ENCODE data around the gene SCUBE1.
A peak's percentile ranks its signal among the peaks of the same experiment; 100 is the strongest.

SCUBE1 gene

DNA sequence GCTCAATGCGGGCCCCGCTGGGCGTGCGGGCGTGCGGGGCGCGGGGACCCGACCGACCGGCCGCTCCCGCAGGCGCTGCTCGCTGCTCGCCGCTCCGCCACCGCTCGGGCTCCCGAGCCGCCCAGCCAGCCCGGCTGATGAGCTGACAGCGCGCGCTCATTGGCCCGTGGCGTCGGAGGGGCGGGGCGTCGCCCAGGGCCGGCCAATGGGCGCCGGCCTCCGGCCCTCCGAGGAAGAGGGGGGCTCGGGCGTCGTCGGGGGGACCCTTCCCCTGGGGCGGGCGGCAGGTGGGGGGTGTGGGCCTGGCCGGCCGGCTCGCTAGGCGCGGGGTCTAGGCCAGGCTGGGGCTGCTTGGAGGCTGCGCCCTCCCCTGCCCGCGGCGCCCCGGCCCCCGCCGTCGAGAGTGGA is at the start of gene SCUBE1:
SCUBE1 (minus strand) TSS at position 111 of the 408 bp plus-strand sequence. CDS start 111 bp downstream, outside the sequence.
- no peak for DNase-seq (ENCODE audit: low read depth, low spot score)
- H3K27ac ChIP-seq, result no peak within 1 kb of the TSS

DNA sequence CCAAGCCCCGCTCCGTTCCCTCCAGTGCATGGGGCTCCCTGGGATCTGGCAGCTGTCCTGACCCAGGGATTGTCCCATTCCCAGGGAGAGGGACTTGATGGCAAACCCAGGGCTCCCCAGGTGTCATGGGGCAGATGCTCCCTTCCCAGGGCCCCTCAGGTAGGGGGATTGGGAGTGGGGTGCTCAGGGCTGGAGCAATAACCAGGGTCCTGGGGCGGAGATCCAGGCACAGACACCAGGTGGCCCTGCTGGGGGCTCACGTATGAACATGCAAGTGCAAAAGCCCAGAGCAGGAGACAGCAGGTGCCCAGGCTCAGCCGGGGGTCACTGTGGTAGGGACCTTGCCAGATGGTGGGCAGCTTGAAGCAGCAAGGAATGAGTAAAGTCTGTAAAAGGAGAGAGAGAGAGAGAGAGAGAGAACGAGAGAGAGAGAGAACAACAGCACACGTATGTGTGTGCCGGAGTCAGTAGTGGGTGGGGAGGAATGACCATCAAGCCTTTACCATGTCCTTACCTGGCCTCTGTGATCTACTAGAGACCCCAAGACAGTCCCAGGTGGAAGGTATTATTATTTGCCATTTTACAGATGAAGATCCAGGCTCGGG is 49.3 kb upstream of the SCUBE1 start:
- no peak for DNase-seq (ENCODE audit: low read depth, low spot score)
- H3K27ac ChIP-seq, result no peak overlapping the region

DNA sequence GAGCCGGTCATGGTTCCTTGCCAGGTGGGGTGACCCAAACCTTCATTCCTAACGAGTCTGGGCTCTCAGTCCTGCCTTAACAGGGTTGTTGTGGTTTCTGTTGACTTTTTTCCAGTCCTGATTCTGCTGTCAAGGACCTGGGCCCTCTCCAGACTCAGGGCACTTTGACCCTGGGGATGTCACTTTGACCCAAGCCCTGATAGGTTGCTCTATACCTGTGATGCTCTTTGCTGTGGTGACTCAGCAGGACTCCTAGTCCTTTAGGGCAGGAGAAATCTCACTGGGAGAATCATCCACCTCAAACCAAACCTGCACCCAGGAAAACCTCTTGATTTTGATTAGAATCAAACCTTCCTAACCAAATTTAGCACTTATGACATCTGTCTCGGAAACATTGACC is 48.1 kb upstream of the SCUBE1 start:
- H3K27ac ChIP-seq, result no peak overlapping the region
- DNase-seq (ENCODE audit: low read depth, low spot score), result no peak

DNA sequence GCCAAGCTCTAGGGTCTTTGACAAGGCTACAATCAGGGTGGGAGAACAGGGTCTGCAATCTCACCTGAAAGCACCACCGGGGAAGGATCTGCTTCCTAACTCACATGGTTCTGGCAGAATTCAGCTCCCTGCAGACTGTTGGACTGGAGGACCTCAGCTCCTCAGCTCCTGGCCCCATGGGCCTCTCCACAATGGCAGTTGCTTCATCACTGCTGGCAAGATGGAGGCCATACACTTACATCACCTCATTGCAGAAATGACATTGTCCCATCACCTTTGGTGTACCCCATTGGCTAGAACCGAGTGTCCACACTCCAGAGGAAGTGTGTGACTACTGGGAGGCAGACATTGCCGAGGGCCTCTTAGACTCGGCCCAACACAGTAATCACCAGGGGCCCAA is 47.7 kb upstream of the SCUBE1 start:
- no peak for DNase-seq (ENCODE audit: low read depth, low spot score)
- no peak overlapping the region for H3K27ac ChIP-seq

DNA sequence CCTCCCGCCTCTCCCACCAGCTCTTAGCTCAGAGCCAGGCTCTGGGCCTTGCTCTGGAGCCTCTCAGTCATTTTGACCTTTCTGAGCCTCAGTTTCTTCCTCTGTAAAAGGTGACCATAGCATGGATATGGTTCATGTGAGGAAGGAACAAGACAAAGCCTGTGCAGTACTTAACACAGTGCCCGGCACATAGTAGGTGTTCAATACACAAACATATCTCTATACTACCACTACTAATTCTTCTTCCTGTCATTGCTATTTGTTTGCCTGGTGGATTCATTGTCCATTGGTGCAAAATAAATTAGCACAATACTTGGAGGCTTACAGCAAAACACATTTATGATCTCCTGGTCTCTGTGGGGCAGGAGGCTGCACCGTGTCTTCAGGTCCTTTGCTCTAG is 47.0 kb upstream of the SCUBE1 start:
- DNase-seq (ENCODE audit: low read depth, low spot score), result no peak
- no peak overlapping the region for H3K27ac ChIP-seq

DNA sequence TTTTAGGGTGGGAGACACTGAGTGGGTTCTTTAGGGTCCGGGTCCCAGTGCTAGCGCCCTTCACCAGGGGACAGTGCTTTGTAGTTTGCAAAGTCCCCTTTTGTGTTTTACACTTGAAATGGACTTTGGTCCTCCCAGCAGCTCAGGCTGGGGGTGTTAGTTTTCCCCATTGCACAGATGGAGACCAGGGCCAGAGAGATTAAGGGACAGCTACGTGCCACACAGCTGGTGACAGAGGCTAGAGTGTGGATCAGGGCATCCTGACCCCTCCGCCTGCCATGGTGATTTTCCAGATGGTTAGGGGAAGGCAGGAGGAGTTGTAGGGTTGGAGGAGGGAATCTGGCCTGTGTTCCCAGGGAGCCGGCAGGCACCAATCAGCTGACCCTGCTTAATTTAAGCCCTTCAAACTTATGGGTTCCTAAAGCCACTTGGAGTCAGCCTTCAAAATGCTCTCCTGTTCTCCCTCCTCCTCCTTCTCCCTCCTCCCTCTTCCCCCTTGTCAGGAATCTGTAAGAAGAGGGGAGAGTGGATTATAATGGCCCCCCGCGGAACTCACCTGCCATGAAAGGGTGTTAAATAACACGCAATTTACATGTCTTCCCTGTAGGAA is 46.2 kb upstream of the SCUBE1 start:
- no peak overlapping the region for H3K27ac ChIP-seq
- no peak for DNase-seq (ENCODE audit: low read depth, low spot score)

DNA sequence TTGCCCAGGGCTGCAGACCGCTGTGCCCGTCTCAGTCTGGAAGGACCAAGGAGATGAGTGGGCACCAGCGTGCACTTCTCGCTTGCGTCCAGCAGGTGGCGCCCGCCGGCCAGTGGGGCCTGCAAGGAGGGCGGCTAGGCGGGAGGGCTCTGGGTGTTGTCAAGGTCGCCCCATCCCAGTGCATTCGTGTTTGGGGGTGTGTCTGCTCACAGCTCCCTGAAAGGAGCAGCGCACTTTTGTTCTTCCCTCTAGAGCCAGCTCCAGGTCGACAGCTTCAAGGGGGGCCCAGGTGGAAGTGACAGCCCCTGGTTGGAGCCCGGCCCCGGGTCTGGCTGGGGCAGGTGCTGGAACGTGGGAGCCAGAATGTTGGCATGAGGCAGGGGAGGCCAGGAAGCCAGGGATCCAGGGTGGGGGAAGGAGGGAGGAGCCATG is 45.3 kb upstream of the SCUBE1 start:
- no peak for DNase-seq (ENCODE audit: low read depth, low spot score)
- H3K27ac ChIP-seq, result no peak overlapping the region

DNA sequence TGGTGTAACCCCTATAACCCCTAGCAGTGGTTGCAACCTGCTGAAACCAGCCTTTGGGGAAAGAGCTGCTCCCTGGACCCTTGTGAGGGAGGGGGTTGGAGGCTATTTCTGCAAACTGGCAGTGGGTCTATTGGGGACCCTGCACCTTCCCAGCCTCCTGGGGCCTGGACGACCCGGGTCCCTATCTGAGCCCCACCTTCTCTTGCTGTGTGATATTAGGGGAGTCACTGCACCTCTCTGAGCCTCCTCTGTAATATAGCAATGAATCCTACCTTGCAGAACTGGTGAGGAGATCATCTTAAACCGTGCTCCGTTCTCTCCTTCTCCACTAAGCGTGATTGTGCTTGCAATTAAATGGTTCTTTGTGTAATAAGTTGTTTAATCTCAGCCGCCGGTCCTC is 44.6 kb upstream of the SCUBE1 start:
- H3K27ac ChIP-seq, result no peak overlapping the region
- DNase-seq (ENCODE audit: low read depth, low spot score), result no peak

DNA sequence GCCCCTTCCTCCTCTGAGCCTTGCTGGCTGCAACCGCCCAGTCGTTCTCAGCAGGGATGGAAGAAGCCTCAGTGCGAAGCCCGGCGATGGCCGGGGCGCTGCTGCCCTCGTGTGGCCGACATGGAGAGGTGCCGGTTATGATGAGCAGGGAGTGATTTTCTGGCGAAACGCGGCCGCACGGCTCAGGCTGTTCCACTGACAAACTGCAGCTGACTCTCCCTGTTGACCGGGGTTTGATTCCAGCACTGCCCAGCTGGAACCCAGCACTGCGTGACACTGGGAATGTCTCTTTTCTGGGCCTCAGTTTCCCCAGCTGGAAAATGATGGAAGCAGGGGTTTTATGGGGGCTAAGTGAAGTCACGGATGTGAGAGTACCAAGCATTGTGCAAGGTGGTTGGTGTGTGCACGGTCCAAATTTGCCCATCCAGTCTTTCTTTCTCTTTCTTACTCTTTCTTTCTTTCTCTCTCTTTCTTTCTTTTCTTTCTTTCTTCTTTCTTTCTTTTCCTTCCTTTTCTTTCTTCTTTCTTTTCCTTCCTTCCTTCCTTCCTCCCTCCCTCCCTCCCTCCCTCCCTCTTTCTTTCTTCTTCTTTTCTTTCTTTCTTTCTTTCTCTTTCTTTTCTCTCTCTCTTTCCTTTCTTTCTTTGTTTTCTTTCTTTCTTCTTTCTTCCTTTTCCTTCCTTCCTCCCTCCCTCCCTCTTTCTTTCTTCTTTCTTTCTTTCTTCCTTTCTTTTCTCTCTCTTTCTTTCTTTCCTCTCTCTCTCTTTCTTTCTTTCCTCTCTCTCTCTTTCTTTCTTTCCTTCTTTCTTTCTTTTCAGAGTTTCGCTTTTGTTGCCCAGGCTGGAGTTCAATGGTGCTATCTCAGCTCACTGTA is 42.8 kb upstream of the SCUBE1 start:
- DNase-seq (ENCODE audit: low read depth, low spot score), result peak; percentile 20
- H3K27ac ChIP-seq, result no peak overlapping the region

DNA sequence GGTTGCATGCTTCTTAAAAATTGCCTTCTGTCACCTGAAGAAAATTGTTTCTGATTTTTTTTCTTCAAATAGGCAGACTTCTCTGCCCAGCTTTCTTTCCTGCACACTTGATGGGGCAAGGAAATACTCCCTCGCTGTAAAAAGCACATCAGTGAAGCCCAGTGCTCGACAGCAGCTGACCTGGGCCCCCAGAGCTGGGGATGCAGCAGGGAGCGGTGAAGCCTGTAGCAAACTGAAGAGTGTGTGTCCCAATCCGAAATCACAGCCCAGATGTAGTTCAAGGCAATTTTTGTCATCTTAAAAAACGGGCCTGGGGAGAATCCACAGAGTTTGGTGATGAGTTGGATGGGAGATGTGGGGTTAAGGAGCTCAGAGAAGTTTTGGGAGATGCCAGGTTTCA is 41.7 kb upstream of the SCUBE1 start:
- H3K27ac ChIP-seq, result no peak overlapping the region
- no peak for DNase-seq (ENCODE audit: low read depth, low spot score)

DNA sequence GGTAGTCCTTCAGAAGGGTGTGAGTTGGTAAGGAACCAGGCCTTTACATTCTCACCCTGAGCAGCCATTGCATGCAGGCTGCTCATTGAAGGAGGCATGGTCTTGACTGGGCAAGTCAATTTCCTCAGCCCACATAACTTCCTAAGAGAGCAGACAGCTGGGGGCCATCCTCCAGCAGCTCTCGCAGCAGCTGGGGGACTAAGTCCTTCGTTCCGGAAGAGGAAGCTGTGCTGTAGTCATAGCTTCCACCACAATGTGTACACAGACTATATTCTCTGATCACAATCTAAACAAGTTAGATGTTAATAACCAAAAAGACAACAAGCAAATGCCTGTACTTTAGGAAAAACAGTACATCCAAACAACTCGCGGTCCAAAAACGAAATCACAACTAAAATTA is 38.5 kb upstream of the SCUBE1 start:
- no peak for DNase-seq (ENCODE audit: low read depth, low spot score)
- no peak overlapping the region for H3K27ac ChIP-seq

DNA sequence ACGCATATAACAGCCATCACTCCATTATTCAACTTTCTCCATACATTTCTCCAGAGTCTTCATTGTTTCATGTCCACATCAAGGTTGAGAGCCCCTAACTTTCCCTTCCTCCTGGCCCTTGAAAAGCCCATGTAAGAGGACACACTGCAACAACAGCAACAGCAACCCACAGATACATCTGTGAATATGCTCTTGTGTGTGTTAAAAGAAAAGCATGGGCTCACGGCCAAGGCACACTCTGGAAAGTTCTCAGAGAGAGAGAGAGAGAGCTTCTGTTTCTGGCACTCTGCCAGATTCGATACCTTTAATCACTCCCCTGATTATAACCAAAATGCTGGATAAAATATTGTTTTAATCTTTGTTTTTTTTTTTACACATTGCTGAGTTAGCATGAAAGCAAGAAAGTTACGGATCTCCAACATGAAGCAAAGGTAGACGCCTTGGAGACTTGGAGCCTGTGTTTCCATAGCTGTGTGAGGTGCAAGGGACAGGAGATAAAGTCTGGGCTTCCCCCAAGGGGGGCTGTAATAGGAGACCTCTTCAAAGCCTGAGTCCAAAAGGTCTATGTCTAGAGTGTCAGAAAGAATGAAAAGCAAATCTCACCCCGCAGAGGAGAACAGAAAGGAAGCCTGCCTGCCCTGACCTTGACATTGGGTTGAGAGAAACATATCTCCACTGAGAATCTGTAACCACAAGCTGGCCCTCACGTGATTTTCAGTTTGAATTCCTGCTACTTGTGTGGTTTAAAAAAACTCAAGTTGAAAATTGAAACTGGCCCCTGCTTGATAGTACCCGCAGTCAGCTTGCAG is 34.9 kb upstream of the SCUBE1 start:
- DNase-seq (ENCODE audit: low read depth, low spot score), result no peak
- no peak overlapping the region for H3K27ac ChIP-seq

DNA sequence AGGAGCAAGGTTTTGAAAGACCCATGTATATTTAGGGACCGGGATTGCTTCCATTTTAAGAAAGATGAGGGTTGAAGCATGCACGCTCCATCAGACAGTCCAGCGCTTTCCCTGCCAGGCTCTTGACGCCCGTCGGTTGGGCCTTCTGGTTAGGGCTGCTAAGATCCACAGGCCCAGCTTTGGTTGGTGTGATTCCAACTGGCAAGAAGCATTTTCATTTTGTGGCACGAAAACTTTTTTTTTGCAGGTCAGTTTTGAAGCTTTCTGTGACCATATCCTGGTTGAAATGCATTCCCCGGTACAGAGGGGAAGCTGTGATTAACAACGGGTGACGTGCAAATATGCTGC is 34.4 kb upstream of the SCUBE1 start:
- no peak for DNase-seq (ENCODE audit: low read depth, low spot score)
- H3K27ac ChIP-seq, result no peak overlapping the region

DNA sequence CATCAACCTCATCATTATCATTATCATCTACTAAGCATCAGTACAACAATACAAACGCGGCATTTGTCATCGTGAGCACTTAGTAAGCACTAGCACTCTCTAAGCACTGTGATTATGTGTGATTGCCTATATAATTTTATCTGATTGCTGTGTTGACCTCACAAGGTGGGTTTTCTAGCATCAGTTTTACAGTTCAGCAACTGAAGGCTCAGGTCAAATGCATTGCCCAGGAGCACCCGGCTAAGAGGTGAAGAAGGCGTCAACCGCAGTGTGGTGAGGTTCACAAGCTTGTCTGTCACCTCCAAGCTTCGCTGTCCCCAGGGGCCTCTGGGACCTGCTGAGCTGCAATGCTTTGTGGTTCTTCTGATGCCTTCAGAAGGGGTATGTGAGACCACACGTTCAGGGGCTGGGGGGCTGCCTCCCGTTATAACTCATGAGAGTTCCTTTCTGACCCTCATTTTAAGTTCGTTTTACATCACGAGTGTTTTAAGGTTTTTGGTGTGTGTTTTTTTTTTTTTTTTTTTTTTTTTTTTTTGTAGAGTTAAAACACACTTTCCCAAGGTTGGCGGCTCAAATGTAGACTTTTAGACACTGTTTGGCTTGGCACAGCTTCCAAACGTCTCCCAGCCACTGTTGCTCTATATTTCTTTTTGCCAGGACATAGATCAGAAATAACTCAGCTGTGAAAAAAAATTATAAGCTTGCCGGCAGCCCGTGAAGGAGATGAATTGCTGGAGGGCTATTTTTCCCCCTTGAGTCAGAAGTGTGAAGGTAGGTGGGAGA is 33.8 kb upstream of the SCUBE1 start:
- H3K27ac ChIP-seq, result no peak overlapping the region
- no peak for DNase-seq (ENCODE audit: low read depth, low spot score)

DNA sequence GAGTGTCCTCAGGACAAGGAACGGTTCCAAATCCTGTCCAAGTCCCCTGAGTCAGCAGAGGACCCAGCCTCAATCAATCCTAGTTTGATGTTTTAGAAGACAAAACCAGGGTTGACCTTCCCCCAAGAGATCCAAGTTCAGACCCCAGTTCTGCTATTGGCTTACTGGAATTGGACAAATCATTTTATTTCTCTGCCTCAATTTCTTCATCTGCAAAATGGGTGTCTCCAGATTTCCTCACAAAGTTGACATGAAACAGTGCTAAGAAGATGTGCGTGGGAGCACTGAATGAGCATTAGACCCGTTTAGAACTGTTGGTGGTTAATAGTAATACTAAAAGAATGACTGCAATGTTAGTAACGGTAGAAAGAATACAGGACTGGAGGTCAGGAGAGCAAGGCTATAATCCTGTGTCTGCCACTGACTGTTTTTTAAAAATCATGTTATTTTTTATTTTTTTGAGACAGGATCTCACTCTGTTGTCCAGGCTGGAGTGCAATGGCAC is 32.8 kb upstream of the SCUBE1 start:
- H3K27ac ChIP-seq, result no peak overlapping the region
- no peak for DNase-seq (ENCODE audit: low read depth, low spot score)

DNA sequence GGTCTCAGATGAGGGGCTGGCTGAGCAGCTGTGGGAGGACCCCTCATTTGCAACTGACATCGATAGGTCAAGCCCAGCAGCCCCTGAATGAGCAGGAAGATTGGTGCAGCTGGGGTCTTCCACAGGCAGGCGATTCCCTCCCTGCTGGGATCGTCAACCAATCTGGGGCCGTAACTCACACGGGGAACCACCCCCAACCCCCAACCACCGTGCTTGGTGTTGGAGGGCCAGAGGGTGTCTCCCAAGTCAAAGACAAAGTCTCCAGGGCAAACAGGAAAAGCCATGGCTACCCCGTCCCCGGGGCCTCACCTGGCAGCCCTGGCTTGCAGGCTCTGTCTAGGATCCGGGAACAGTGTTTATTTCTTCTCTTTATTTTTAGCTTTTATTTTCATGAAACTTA is 26.9 kb upstream of the SCUBE1 start:
- H3K27ac ChIP-seq, result no peak overlapping the region
- no peak for DNase-seq (ENCODE audit: low read depth, low spot score)

DNA sequence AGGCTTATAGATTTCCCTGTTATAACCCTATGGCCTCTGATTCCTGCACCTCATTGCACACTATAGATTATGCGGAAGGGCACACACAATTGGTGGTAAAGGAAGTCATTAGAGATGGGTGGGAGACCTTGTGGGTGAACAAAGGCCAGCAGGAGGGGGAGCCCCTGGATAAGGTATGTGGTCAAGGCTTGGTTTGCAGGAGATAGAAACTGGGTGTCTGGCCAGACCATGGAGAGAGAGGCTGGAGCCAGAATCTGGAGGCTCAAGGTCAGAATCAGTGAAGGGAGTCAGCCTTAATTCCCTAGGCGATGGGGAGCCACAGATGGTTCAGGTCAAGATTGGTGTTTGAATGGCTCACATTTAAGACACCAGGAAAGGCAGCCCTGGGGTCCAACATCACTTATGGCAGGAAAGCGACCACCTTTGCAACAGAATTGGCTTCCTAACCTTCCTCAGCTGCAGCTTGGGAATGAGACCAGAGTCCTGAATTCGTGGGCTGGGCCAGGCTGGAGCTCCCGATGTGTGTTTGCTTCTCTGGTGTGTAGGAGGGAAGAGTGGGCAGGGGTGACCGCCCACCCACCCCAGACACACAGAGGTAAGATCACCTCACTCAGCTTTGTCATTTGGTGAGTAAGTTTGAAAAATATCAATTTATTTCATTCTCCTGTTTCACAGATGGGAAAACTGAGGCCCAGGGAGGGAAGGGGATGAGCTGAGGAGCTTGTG is 22.7 kb upstream of the SCUBE1 start:
- no peak overlapping the region for H3K27ac ChIP-seq
- no peak for DNase-seq (ENCODE audit: low read depth, low spot score)

DNA sequence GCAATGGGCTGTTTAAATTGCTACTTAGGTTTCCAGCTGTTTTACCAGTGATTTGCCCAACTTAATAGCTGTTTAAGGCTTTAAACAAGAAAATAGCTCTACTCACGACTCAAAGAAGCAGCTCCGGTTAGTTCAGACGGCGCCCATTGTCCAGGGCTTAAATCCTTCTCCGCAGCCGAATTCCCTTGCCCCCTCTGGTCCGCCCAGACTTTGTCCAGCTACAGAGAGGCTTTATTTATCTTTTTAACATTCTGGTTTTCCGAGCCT is 20.9 kb upstream of the SCUBE1 start:
- DNase-seq (ENCODE audit: low read depth, low spot score), result no peak
- H3K27ac ChIP-seq, result no peak overlapping the region

Data from epithelial cell of prostate (primary cell).